ENCODE data around the gene TNIP1.

DNA sequence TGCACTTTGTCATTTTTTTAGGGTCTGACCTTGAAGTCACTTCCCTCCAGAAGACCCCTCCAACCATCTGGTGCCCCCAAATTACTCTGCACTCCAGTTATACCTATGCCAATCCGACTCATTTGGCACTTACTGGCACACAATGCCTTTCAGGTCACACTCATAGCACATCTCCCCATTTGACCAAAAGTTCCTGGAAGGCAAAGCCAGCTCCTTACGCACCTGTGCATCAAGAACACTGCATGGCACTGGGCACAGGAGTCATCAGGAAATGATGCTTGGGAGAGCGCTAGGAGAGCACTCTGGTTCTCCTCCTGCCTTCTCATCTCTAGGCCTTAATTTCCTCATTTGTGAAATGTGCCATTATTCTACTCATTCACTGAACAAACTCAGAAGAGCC lies 2.9 kb downstream of the TNIP1 start:
- TF ChIP-seq, protein P1, sequence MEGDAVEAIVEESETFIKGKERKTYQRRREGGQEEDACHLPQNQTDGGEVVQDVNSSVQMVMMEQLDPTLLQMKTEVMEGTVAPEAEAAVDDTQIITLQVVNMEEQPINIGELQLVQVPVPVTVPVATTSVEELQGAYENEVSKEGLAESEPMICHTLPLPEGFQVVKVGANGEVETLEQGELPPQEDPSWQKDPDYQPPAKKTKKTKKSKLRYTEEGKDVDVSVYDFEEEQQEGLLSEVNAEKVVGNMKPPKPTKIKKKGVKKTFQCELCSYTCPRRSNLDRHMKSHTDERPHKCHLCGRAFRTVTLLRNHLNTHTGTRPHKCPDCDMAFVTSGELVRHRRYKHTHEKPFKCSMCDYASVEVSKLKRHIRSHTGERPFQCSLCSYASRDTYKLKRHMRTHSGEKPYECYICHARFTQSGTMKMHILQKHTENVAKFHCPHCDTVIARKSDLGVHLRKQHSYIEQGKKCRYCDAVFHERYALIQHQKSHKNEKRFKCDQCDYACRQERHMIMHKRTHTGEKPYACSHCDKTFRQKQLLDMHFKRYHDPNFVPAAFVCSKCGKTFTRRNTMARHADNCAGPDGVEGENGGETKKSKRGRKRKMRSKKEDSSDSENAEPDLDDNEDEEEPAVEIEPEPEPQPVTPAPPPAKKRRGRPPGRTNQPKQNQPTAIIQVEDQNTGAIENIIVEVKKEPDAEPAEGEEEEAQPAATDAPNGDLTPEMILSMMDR (IDR thresholded peaks at IDR 0.05), result no peak
- TF ChIP-seq EP300 (IDR thresholded peaks at IDR 0.05) (no peak), POLR2A (IDR thresholded peaks at IDR 0.05) (no peak)

All from stomach (tissue), 4 donors.